Measurements from ENCODE around the gene FREM1.

GRCh38 chr9:14819183-14819582, 91.0 kb downstream of the FREM1 start:
- TF ChIP-seq, protein P1, sequence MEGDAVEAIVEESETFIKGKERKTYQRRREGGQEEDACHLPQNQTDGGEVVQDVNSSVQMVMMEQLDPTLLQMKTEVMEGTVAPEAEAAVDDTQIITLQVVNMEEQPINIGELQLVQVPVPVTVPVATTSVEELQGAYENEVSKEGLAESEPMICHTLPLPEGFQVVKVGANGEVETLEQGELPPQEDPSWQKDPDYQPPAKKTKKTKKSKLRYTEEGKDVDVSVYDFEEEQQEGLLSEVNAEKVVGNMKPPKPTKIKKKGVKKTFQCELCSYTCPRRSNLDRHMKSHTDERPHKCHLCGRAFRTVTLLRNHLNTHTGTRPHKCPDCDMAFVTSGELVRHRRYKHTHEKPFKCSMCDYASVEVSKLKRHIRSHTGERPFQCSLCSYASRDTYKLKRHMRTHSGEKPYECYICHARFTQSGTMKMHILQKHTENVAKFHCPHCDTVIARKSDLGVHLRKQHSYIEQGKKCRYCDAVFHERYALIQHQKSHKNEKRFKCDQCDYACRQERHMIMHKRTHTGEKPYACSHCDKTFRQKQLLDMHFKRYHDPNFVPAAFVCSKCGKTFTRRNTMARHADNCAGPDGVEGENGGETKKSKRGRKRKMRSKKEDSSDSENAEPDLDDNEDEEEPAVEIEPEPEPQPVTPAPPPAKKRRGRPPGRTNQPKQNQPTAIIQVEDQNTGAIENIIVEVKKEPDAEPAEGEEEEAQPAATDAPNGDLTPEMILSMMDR (IDR thresholded peaks at IDR 0.05 in 2 of 3, conservative IDR thresholded peaks at IDR 0.05 in 1 of 3; ENCODE audit: control insufficient read depth in 2 of 3, extremely low read depth in 1 of 3, insufficient read depth in 1 of 3, low read depth in 3 of 3, low read length in 3 of 3), result no peak
- no peak for TF ChIP-seq MAX (IDR thresholded peaks at IDR 0.05; ENCODE audit: low read depth, low read length)
- TF ChIP-seq, protein P2, sequence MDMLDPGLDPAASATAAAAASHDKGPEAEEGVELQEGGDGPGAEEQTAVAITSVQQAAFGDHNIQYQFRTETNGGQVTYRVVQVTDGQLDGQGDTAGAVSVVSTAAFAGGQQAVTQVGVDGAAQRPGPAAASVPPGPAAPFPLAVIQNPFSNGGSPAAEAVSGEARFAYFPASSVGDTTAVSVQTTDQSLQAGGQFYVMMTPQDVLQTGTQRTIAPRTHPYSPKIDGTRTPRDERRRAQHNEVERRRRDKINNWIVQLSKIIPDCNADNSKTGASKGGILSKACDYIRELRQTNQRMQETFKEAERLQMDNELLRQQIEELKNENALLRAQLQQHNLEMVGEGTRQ (IDR thresholded peaks at IDR 0.05; ENCODE audit: borderline replicate concordance, low read depth, low read length), result no peak
- TF ChIP-seq POLR2AphosphoS5 (IDR thresholded peaks at IDR 0.05; ENCODE audit: low read length), result no peak
- TF ChIP-seq, protein P3, sequence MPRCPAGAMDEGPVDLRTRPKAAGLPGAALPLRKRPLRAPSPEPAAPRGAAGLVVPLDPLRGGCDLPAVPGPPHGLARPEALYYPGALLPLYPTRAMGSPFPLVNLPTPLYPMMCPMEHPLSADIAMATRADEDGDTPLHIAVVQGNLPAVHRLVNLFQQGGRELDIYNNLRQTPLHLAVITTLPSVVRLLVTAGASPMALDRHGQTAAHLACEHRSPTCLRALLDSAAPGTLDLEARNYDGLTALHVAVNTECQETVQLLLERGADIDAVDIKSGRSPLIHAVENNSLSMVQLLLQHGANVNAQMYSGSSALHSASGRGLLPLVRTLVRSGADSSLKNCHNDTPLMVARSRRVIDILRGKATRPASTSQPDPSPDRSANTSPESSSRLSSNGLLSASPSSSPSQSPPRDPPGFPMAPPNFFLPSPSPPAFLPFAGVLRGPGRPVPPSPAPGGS (IDR thresholded peaks at IDR 0.05; ENCODE audit: borderline replicate concordance, insufficient read depth, low read depth, low read length, poor library complexity, severe bottlenecking), result no peak
- TF ChIP-seq KAT2A (conservative IDR thresholded peaks at IDR 0.05; ENCODE audit: control insufficient read depth, low read depth, low read length), result no peak
- no peak for TF ChIP-seq NR2F1 (conservative IDR thresholded peaks at IDR 0.05)
